ENCODE results near the gene CEP85L. TPM values are rescaled to one million over a fixed set of nuclear protein-coding genes. Genes with fewer than 3 reads are reported as not detected.

CEP85L gene
- polyA plus RNA-seq, 1 donor = 23.7 TPM

- DNase-seq (ENCODE audit: low read depth) = no peak
Observed at GRCh38 chr6:118660218-118660569, 8.8 kb upstream of the CEP85L start.

GRCh38 chr6:118659513-118660217, 8.3 kb upstream of the CEP85L start:
- no peak for DNase-seq (ENCODE audit: low read depth)

GRCh38 chr6:118656847-118657451, 5.6 kb upstream of the CEP85L start:
- DNase-seq (ENCODE audit: low read depth) = no peak

GRCh38 chr6:118652051-118652615, 742 bp upstream of the CEP85L start:
- DNase-seq (ENCODE audit: low read depth) = no peak

GRCh38 chr6:118650582-118651281, 659 bp downstream of the CEP85L start:
- no peak for DNase-seq (ENCODE audit: low read depth)

GRCh38 chr6:118649918-118650581, 1.3 kb downstream of the CEP85L start:
- DNase-seq (ENCODE audit: low read depth) = peak; percentile 41

- DNase-seq (ENCODE audit: low read depth) = no peak
Observed at GRCh38 chr6:118648866-118649554, 2.4 kb downstream of the CEP85L start.

- DNase-seq (ENCODE audit: low read depth) = no peak
Observed at GRCh38 chr6:118646977-118647376, 4.4 kb downstream of the CEP85L start.

GRCh38 chr6:118645395-118645794, 6.0 kb downstream of the CEP85L start:
- DNase-seq (ENCODE audit: low read depth) = no peak

- no peak for DNase-seq (ENCODE audit: low read depth)
Observed at GRCh38 chr6:118644007-118644406, 7.4 kb downstream of the CEP85L start.

GRCh38 chr6:118641042-118641441, 10.3 kb downstream of the CEP85L start:
- DNase-seq (ENCODE audit: low read depth) = no peak

GRCh38 chr6:118639054-118639964, 12.1 kb downstream of the CEP85L start:
- DNase-seq (ENCODE audit: low read depth) = no peak

- no peak for DNase-seq (ENCODE audit: low read depth)
Observed at GRCh38 chr6:118638288-118638687, 13.1 kb downstream of the CEP85L start.

- DNase-seq (ENCODE audit: low read depth) = no peak
Observed at GRCh38 chr6:118635909-118636735, 15.3 kb downstream of the CEP85L start.

GRCh38 chr6:118632359-118632758, 19.0 kb downstream of the CEP85L start:
- no peak for DNase-seq (ENCODE audit: low read depth)

GRCh38 chr6:118630923-118631322, 20.5 kb downstream of the CEP85L start:
- DNase-seq (ENCODE audit: low read depth) = no peak

GRCh38 chr6:118630067-118630466, 21.3 kb downstream of the CEP85L start:
- no peak for DNase-seq (ENCODE audit: low read depth)

- no peak for DNase-seq (ENCODE audit: low read depth)
Observed at GRCh38 chr6:118627724-118628123, 23.7 kb downstream of the CEP85L start.

GRCh38 chr6:118625833-118626232, 25.6 kb downstream of the CEP85L start:
- DNase-seq (ENCODE audit: low read depth) = no peak
